ENCODE data around the gene FER.

GRCh38 chr5:108827131-108827530 lies 79.4 kb downstream of the FER start:
- no peak for TF ChIP-seq CTCF (IDR thresholded peaks at IDR 0.05; ENCODE audit: low read length)
- TF ChIP-seq EZH2 (IDR thresholded peaks at IDR 0.05; ENCODE audit: borderline replicate concordance, low read length), result no peak
